ENCODE measurements around the gene RUNX2. TPM values are rescaled to one million over a fixed set of nuclear protein-coding genes. Genes with fewer than 3 reads are reported as not detected.

RUNX2 gene
- total and polyA plus RNA-seq, 4 donors, result 0.09 to 1.5 (median 0.75) TPM

- Histone ChIP-seq H3K9me3 (ENCODE audit: control insufficient read depth in 4 of 4, low read length in 3 of 4) (no peaks in the 10 kb centered on the region), H3K9ac (ENCODE audit: low read depth in 1 of 2, low read length in 2 of 2) (no peak overlapping the region), H3K4me3 (ENCODE audit: low read depth in 1 of 3, low read length in 3 of 3) (no peak overlapping the region), H3K4me1 (ENCODE audit: control insufficient read depth in 4 of 4, insufficient read depth in 4 of 4, low read length in 3 of 4) (no peaks in the 10 kb centered on the region), H3K27ac (ENCODE audit: low read depth in 1 of 2, low read length in 2 of 2) (no peak overlapping the region), H3K27me3 (ENCODE audit: control insufficient read depth in 4 of 4, insufficient read depth in 4 of 4, low read length in 3 of 4) (no peaks in the 10 kb centered on the region), H3K36me3 (ENCODE audit: control insufficient read depth in 4 of 4, insufficient read depth in 3 of 4, low read depth in 1 of 4, low read length in 3 of 4) (no peaks in the 10 kb centered on the region)
- 94% methylated on average over 2 of the region's 2 CpGs for WGBS
- no peak for TF ChIP-seq MAX (IDR thresholded peaks at IDR 0.05)
- no peak for DNase-seq (ENCODE audit: low spot score)
Measured at GRCh38 chr6:45477278-45477677, 149.1 kb downstream of the RUNX2 start.

- no peak overlapping the region for H3K4me3 ChIP-seq (ENCODE audit: low read depth in 1 of 3, low read length in 3 of 3)
- TF ChIP-seq TAF1 (conservative IDR thresholded peaks at IDR 0.05) (no peak), GABPA (IDR thresholded peaks at IDR 0.05 in 1 of 2, conservative IDR thresholded peaks at IDR 0.05 in 1 of 2) (no peak), JUND (IDR thresholded peaks at IDR 0.05) (no peak), YY1 (IDR thresholded peaks at IDR 0.05) (no peak), FOXA2 (IDR thresholded peaks at IDR 0.05) (no peak), ATF3 (IDR thresholded peaks at IDR 0.05) (no peak), HNF4A (conservative IDR thresholded peaks at IDR 0.05) (no peak), FOXA1 (IDR thresholded peaks at IDR 0.05) (no peak), NR2F2 (IDR thresholded peaks at IDR 0.05) (no peak), MAX (IDR thresholded peaks at IDR 0.05) (no peak), SP1 (IDR thresholded peaks at IDR 0.05) (no peak), ZBTB33 (IDR thresholded peaks at IDR 0.05) (no peak)
- H3K4me1 ChIP-seq (ENCODE audit: control insufficient read depth in 4 of 4, insufficient read depth in 4 of 4, low read length in 3 of 4), result no peaks in the 10 kb centered on the region
- no peak overlapping the region for H3K27ac ChIP-seq (ENCODE audit: low read depth in 1 of 2, low read length in 2 of 2)
- no peaks in the 10 kb centered on the region for H3K36me3 ChIP-seq (ENCODE audit: control insufficient read depth in 4 of 4, insufficient read depth in 3 of 4, low read depth in 1 of 4, low read length in 3 of 4)
- WGBS, result 68% methylated on average over 3 of the region's 3 CpGs
- H3K9ac ChIP-seq (ENCODE audit: low read depth in 1 of 2, low read length in 2 of 2), result no peak overlapping the region
- H3K27me3 ChIP-seq (ENCODE audit: control insufficient read depth in 4 of 4, insufficient read depth in 4 of 4, low read length in 3 of 4), result no peaks in the 10 kb centered on the region
- H3K9me3 ChIP-seq (ENCODE audit: control insufficient read depth in 4 of 4, low read length in 3 of 4), result no peaks in the 10 kb centered on the region
- DNase-seq (ENCODE audit: low spot score), result no peak
Measured at GRCh38 chr6:45477790-45478189, 149.7 kb downstream of the RUNX2 start.

- 80% methylated on average over 2 of the region's 2 CpGs for WGBS
- Histone ChIP-seq H3K4me1 (ENCODE audit: control insufficient read depth in 4 of 4, insufficient read depth in 4 of 4, low read length in 3 of 4) (no peaks in the 10 kb centered on the region), H3K27ac (ENCODE audit: low read depth in 1 of 2, low read length in 2 of 2) (no peak overlapping the region), H3K9me3 (ENCODE audit: control insufficient read depth in 4 of 4, low read length in 3 of 4) (no peaks in the 10 kb centered on the region), H3K9ac (ENCODE audit: low read depth in 1 of 2, low read length in 2 of 2) (no peak overlapping the region), H3K36me3 (ENCODE audit: control insufficient read depth in 4 of 4, insufficient read depth in 3 of 4, low read depth in 1 of 4, low read length in 3 of 4) (no peaks in the 10 kb centered on the region), H3K27me3 (ENCODE audit: control insufficient read depth in 4 of 4, insufficient read depth in 4 of 4, low read length in 3 of 4) (no peaks in the 10 kb centered on the region), H3K4me3 (ENCODE audit: low read depth in 1 of 3, low read length in 3 of 3) (no peak overlapping the region)
- no peak for DNase-seq (ENCODE audit: low spot score)
- TF ChIP-seq ATF3 (IDR thresholded peaks at IDR 0.05), result no peak
- TF ChIP-seq TAF1 (conservative IDR thresholded peaks at IDR 0.05), result no peak
- TF ChIP-seq HNF4G (IDR thresholded peaks at IDR 0.05), result no peak
- TF ChIP-seq REST (IDR thresholded peaks at IDR 0.05), result no peak
- no peak for TF ChIP-seq JUND (IDR thresholded peaks at IDR 0.05)
- no peak for TF ChIP-seq NR2F2 (IDR thresholded peaks at IDR 0.05)
- no peak for TF ChIP-seq FOXA1 (IDR thresholded peaks at IDR 0.05)
- no peak for TF ChIP-seq ZBTB33 (IDR thresholded peaks at IDR 0.05)
- no peak for TF ChIP-seq CTCF (IDR thresholded peaks at IDR 0.05; ENCODE audit: low read depth, low read length, missing input control)
- no peak for TF ChIP-seq SP1 (IDR thresholded peaks at IDR 0.05)
- TF ChIP-seq YY1 (IDR thresholded peaks at IDR 0.05), result no peak
- no peak for TF ChIP-seq MAX (IDR thresholded peaks at IDR 0.05)
- TF ChIP-seq RXRA (IDR thresholded peaks at IDR 0.05), result no peak
- no peak for TF ChIP-seq FOXA2 (IDR thresholded peaks at IDR 0.05)
- TF ChIP-seq GABPA (IDR thresholded peaks at IDR 0.05 in 1 of 2, conservative IDR thresholded peaks at IDR 0.05 in 1 of 2), result no peak
Measured at GRCh38 chr6:45478240-45478639, 150.1 kb downstream of the RUNX2 start.

All from liver (tissue), 9 donors.